GM18873 (cell line): ENCODE data around the gene PPARA.

Experiments used
- ATAC-seq: cut with Tn5 transposase; IDR thresholded peaks from one replicate; pipeline ENCODE4 v1.9.1; 2021; ENCODE audit warnings: mild to moderate bottlenecking, moderate library complexity, moderate number of reproducible peaks; ENCODE audit not compliant: unreplicated experiment, low FRiP score

Gene PPARA

DNA sequence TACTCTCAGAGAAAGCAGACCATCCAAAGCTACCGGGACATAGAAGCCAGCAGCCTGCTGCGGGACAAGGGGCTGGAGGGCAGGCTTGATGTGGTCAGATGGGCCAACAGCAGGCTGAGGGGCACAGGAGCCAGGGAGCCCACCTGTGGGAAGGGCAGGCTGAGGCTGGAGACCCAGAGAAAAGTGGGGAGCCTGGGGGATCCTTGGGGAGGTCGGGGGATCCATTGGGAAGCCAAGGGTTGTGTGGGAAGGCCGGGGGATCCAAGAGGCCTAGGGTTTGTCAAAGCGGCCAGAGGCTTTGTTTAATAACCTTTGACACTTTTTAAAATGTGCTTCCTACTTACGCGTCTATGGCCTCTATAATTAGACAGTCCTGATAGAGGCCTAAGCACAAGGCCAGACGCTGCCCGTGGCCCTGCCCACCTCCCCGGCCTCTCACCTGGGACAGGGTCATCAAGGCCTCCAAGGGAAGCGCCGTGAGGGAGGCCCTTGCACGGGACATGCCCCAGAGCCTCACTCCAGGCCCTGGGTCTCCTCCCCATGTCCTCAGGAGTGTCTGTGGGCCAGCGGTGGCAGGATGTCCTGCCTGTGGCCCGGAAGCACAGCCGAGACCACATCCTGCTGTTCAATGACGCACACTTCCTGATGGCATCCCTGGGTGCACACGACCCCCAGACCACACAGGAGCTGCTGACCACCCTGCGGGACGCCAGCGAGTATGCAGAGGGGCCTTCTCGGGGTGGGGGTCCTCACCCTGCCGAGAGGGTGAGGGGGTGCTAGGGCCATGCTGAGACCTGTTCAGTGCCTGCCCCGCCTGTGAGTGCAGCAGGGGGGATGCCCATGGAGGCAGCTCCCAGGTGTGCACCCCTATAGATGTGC lies 137.8 kb downstream of the PPARA start:
- ATAC-seq = peak; percentile 65

DNA sequence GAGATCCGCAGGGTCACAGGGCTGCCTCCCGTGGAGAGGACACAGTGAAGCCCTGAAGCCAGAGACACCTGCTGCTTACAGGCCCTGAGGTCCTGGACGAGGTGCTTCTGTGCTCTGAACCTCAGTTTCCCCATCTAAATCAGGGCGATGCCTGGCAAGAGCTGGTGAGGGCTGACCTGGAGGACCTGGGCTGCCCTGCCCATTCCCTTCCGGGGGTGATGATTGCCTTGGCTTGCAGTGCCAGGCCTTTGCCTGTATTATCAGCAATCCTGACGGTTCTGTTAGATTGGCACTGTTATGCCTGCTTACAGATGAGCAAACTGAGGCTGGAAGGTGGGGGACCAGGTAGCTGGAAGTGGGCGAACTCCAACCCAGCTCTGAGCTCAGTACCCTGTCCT lies 138.5 kb downstream of the PPARA start:
- no peak for ATAC-seq

DNA sequence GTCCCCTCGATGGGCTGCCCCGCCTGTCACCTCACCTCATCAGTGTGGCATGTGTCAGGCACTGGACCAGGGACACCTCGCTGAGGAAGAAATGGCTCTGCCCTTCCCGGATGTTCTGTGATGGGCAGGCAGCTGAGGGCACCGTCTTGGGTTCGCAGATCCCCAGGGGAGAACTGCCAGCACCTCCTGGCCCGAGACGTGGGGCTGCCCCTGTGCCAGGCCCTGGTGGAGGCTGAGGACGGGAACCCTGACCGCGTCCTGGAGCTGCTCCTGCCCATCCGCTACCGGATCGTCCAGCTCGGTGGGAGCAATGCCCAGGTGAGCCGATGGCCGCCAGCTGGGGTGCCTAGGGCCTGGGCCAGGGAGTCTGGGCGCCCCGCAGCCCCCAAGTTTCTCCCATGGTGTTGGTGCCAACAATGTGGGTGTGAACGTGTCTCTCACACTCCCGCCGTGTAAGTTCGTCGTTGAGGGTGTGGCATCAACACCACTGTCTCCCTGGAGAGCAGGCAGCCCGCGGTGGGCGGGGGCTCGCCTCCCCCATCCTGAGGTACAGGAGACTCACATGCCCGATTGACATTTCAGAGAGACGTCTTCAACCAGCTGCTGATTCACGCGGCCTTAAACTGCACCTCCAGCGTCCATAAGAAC lies 139.0 kb downstream of the PPARA start:
- no peak for ATAC-seq

DNA sequence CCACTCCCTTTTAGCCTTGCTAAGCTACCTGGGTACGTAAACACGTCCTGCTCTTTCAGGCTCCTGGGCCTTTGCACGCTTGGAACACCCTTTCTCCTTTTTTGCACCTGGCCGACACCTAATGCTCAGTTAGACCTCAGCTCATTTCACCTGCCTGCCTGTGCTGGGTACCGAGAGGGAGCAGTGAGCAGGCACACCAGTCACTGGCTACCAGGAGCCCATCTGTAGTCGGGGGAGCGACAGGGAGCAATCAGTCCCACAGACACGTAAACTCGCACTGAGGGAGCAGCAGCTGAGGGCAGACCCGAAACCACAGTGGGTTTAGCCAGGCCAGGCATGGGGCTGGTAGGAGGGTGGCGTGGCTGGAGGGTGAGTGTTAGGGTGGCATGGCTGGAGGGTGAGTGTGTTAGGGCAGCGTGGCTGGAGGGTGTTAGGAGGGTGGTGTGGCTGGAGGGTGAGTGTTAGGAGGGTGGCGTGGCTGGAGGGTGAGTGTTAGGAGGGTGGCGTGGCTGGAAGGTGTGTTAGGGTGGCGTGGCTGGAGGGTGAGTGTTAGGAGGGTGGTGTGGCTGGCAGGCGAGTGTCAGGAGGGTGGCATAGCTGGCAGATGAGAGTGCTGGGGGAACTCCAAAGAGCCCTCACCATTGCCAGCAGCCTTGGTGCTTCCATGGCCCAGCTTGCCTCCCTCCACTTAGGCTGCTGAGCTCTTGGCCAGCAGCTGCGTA lies 140.0 kb downstream of the PPARA start:
- no peak for ATAC-seq

DNA sequence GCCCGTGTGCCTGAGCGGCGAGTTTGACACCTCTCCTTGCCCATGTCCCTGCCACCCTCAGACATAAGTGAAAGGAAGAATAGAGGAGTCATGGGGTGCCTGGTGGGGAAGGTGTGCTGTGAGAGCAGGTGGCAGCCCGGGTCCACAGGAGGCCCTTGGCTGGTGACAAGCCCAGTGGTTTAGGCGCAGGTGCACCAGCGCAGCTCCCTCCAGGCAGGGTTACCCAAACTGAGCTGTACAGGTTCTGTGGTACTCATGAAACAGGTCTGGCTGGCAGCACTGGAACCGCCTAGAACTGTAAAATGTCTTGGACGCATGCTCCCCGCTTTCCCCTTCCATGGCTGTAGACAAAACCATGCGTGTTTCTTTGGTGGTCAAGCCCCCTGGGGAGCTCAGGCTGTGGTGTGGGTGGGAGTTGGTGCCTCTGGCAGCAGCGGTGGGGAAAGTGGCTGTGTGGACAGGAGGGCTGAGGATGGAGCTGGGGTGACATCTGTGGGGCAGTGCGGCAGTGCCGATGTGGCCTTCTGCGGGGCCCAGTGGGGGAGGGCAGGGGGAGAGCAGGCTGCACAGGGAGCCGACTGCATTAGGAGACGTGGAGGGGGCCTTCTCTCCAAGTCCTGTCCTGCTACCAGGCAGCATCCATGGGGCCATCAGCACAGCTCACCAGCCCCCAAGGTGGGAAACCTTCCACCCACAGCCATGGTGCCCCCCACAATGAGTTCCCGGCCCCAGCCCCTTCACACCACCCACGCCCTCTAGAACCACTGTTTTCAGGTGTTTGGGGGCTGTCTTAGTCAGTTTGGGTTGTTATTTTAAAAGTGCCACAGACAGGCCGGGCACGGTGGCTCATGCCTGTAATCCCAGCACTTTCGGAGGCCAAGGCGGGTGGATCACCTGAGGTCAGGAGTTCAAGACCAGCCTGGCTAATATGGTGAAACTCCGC lies 140.8 kb downstream of the PPARA start:
- no peak for ATAC-seq

DNA sequence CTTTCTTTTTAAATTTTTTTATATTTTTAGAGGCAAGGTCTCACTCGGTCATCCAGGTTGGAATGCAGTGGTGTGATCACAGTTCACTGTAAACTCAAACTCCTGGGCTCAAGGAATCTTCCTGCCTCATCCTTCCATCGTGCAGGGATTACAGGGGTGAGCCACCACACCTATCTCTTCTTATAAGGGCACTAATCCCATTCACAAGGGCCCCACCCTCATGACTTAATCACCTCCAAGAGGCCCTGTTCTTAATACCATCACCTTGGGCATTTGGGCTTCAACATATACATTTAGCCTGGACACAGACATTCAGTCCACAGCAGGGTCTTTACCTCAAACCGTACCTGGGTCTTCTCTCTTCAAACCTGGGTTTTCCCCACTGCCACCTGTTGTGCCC lies 141.8 kb downstream of the PPARA start:
- ATAC-seq = no peak

DNA sequence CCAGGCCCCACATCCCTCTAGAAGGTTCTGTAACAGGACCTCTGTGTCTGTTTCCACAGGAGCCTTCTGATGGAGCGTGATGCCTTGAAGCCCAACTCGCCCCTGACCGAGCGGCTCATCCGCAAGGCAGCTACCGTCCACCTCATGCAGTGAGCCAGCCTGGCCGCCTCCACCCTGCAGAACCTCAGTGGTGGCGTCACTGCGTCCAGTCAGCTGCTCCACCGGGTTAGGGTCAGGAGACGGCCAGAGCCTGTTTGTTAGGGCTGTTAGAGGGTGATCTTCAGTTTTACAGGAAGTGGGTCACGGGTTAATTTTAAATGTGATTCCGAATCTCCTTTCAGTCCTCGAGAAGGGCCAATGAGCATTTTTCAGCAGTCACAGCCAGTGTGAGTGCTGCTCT lies 142.4 kb downstream of the PPARA start:
- ATAC-seq = no peak
